Hematopoietic multipotent progenitor cell (in vitro differentiated cells): Measurements from ENCODE around the gene PNLIPRP2. TPM values are rescaled to one million over a fixed set of nuclear protein-coding genes. Genes with fewer than 3 reads are reported as not detected.

Source experiments
- DNase-seq, 3 donors: peaks; one replicate each; pipeline ENCODE4 v3.0.0-alpha.2; 2011 to 2015; ENCODE audit warnings: low read depth in 2 of 3, low spot score in 2 of 3
- total RNA-seq: library from RNA; depleted of rRNA; stranded (reverse); fragments of >200 nt; gene quantifications from one replicate; pipeline ENCODE4 v1.2.3, GENCODE V29; 2012

Gene PNLIPRP2
- total RNA-seq, 1 donor: not detected

- DNase-seq: no peak
Measured at GRCh38 chr10:116679351-116679750, 58.6 kb downstream of the PNLIPRP2 start.

- DNase-seq: no peak
Measured at GRCh38 chr10:116683166-116683565, 62.4 kb downstream of the PNLIPRP2 start.

- no peak for DNase-seq
Measured at GRCh38 chr10:116683821-116684220, 63.1 kb downstream of the PNLIPRP2 start.

- DNase-seq: no peak
Measured at GRCh38 chr10:116684781-116685180, 64.0 kb downstream of the PNLIPRP2 start.

GRCh38 chr10:116685807-116686206, 65.1 kb downstream of the PNLIPRP2 start:
- no peak for DNase-seq

GRCh38 chr10:116686632-116687031, 65.9 kb downstream of the PNLIPRP2 start:
- no peak for DNase-seq

GRCh38 chr10:116687633-116688032, 66.9 kb downstream of the PNLIPRP2 start:
- no peak for DNase-seq

GRCh38 chr10:116688241-116688711, 67.5 kb downstream of the PNLIPRP2 start:
- DNase-seq: no peak

GRCh38 chr10:116688741-116689495, 68.2 kb downstream of the PNLIPRP2 start:
- no peak for DNase-seq

GRCh38 chr10:116689744-116690143, 69.0 kb downstream of the PNLIPRP2 start:
- DNase-seq: no peak

GRCh38 chr10:116690356-116691322, 69.9 kb downstream of the PNLIPRP2 start:
- no peak for DNase-seq

- DNase-seq: no peak
Measured at GRCh38 chr10:116691635-116692034, 70.9 kb downstream of the PNLIPRP2 start.

- DNase-seq: no peak
Measured at GRCh38 chr10:116692225-116692624, 71.5 kb downstream of the PNLIPRP2 start.

GRCh38 chr10:116694243-116694926, 73.6 kb downstream of the PNLIPRP2 start:
- DNase-seq: no peak

Other genes with a start within 250 kb of the PNLIPRP2 start
- not detected for gene PNLIPRP3, start 193.1 kb upstream of the PNLIPRP2 start, total RNA-seq
- gene PNLIP, start 75.0 kb upstream of the PNLIPRP2 start, total RNA-seq: not detected
- gene PNLIPRP1, start 30.0 kb upstream of the PNLIPRP2 start, total RNA-seq: not detected
- gene HSPA12A, start 121.6 kb downstream of the PNLIPRP2 start, total RNA-seq: 0.54 TPM
- 0.27 TPM for gene ENO4, start 228.5 kb downstream of the PNLIPRP2 start, total RNA-seq